B cell (primary cell): ENCODE data around the gene FTCD. TPM values are rescaled to one million over a fixed set of nuclear protein-coding genes. Genes with fewer than 3 reads are reported as not detected.

Source experiments
- ATAC-seq: fragments of 200-7000 bp; cut with Tn5 transposase; one replicate; pipeline ENCODE4 v1.10.0; 2021; ENCODE audit warnings: low read depth, mild to moderate bottlenecking, moderate number of reproducible peaks, moderate library complexity
- CTCF ChIA-PET: fragments of 350-600 bp; sonication (Branson Sonifier 250); formaldehyde crosslinking; loops from one replicate; lab custom pipeline; 2021; ENCODE audit warnings: antibody characterized with exemption, inconsistent platforms; lab: Charles Lee
- POLR2A ChIA-PET: fragments of 350-600 bp; sonication (Branson Sonifier 250); formaldehyde crosslinking; loops from one replicate; lab custom pipeline; 2021; ENCODE audit warnings: antibody characterized with exemption; lab: Charles Lee
- DNase-seq: peaks from one replicate; pipeline ENCODE4 v3.0.0; 2013
- H2AFZ ChIP-seq: 2 replicates; pipeline ENCODE4 v1.6.1; 2012; ENCODE audit warnings: mild to moderate bottlenecking, low read depth, low read length; ENCODE audit not compliant: insufficient read depth, poor library complexity, severe bottlenecking
- H3K27ac ChIP-seq, 2 donors: 1 replicate in 1 of 2; 2 replicates in 1 of 2; pipeline ENCODE4 v1.5.1; 2012 to 2013; ENCODE audit warnings: low read length in 2 of 2, mild to moderate bottlenecking in 2 of 2, moderate library complexity in 1 of 2
- H3K27me3 ChIP-seq, 4 experiments: fragments of 200-600 bp in 1 of 4; sonication (generic) in 1 of 4; replicated peaks in 1 of 4; 1 replicate in 2 of 4; 2 replicates in 2 of 4; pipeline versions ENCODE4 v1.6.1 to v1.7.0; 2013 to 2016; ENCODE audit warnings: low read length in 3 of 4, mild to moderate bottlenecking in 2 of 4, mixed read lengths in 1 of 4, moderate library complexity in 1 of 4; ENCODE audit not compliant: insufficient read depth in 4 of 4, control insufficient read depth in 3 of 4; ENCODE audit errors: control extremely low read depth in 1 of 4
- H3K36me3 ChIP-seq, 2 experiments: replicated peaks in 1 of 2; 1 replicate in 1 of 2; 2 replicates in 1 of 2; pipeline versions ENCODE4 v1.6.1 to v1.7.1; 2013; ENCODE audit warnings: low read length in 1 of 2; ENCODE audit not compliant: insufficient read depth in 2 of 2, control insufficient read depth in 1 of 2; ENCODE audit errors: control extremely low read depth in 1 of 2, extremely low read depth in 1 of 2
- H3K4me1 ChIP-seq, 2 donors: fragments of 200-600 bp in 1 of 2; sonication (generic) in 1 of 2; 1 replicate in 1 of 2; 2 replicates in 1 of 2; pipeline versions ENCODE4 v1.5.1 to v1.6.1; 2013 to 2017; ENCODE audit warnings: low read length in 2 of 2; ENCODE audit not compliant: control insufficient read depth in 2 of 2, insufficient read depth in 2 of 2
- H3K4me2 ChIP-seq: replicated peaks from 2 replicates; pipeline ENCODE3; 2012; ENCODE audit warnings: mild to moderate bottlenecking, low read depth, low read length; ENCODE audit not compliant: poor library complexity, severe bottlenecking
- H3K4me3 ChIP-seq, 5 experiments: fragments of 200-600 bp in 1 of 5; sonication (generic) in 1 of 5; 1 replicate in 3 of 5; 2 replicates in 2 of 5; pipeline versions ENCODE4 v1.5.1 to v1.7.0; 2011 to 2016; ENCODE audit warnings: low read length in 4 of 5, mild to moderate bottlenecking in 4 of 5, low read depth in 2 of 5, control low read depth in 1 of 5, moderate library complexity in 1 of 5; ENCODE audit not compliant: insufficient read depth in 1 of 5; ENCODE audit errors: control extremely low read depth in 1 of 5, extremely low read depth in 1 of 5
- H3K79me2 ChIP-seq: fragments of 200-600 bp; sonication (generic); one replicate; pipeline ENCODE4 v1.6.0; 2016; ENCODE audit warnings: low read length; ENCODE audit not compliant: control insufficient read depth, insufficient read depth
- H3K9ac ChIP-seq: fragments of 200-600 bp; sonication (generic); 2 replicates; pipeline ENCODE4 v1.6.1; 2017; ENCODE audit warnings: mild to moderate bottlenecking, low read length, moderate library complexity
- H3K9me3 ChIP-seq, 3 donors: one replicate each; pipeline versions ENCODE4 v1.6.1 to v1.7.1; 2013; ENCODE audit warnings: low read length in 2 of 3; ENCODE audit not compliant: control insufficient read depth in 2 of 3, insufficient read depth in 1 of 3; ENCODE audit errors: control extremely low read depth in 1 of 3
- H4K20me1 ChIP-seq: 2 replicates; pipeline ENCODE4 v1.6.0; 2012; ENCODE audit warnings: mild to moderate bottlenecking, low read length; ENCODE audit not compliant: insufficient read depth, control insufficient read depth, poor library complexity, severe bottlenecking
- H3K27ac Mint-ChIP-seq: one replicate; pipeline ENCODE4 v1.8.0; 2021; ENCODE audit warnings: mixed read lengths
- H3K27me3 Mint-ChIP-seq: one replicate; pipeline ENCODE4 v1.8.0; 2021; ENCODE audit warnings: mixed read lengths
- H3K4me1 Mint-ChIP-seq: one replicate; pipeline ENCODE4 v1.8.0; 2021; ENCODE audit warnings: mixed read lengths
- H3K4me3 Mint-ChIP-seq: one replicate; pipeline ENCODE4 v1.8.0; 2021; ENCODE audit warnings: mixed read lengths
- H3K9me3 Mint-ChIP-seq: one replicate; pipeline ENCODE4 v1.8.0; 2022; ENCODE audit warnings: mixed read lengths; ENCODE audit not compliant: insufficient read depth
- CTCF ChIP-seq: fragments of 200-600 bp; IDR thresholded peaks from one replicate; pipeline ENCODE4 v1.8.0; 2022; ENCODE audit warnings: antibody characterized with exemption, mild to moderate bottlenecking
- EZH2 ChIP-seq: IDR thresholded peaks from 2 replicates; pipeline ENCODE4 v1.6.1; 2012; ENCODE audit warnings: borderline replicate concordance, low read depth, mild to moderate bottlenecking, moderate library complexity, low read length; ENCODE audit not compliant: insufficient read depth, poor library complexity, severe bottlenecking
- WGBS: methylation state at CpG from one replicate; pipeline ENCODE4 v1.1.5; 2013; ENCODE audit warnings: missing lambda C conversion rate; ENCODE audit not compliant: insufficient coverage; 5-methylcytosine and 5-hydroxymethylcytosine counted together
- intact Hi-C: fragments of 100-400 bp; cut with micrococcal nuclease; formaldehyde crosslinking; loops from one replicate; pipeline ENCODE4 v1.10.0; 2022
- polyA plus RNA-seq: library from polyadenylated mRNA; depleted of rRNA; stranded (reverse); fragments of >200 nt; gene quantifications from 2 replicates; pipeline ENCODE4 v1.2.3, GENCODE V29; 2012
- total RNA-seq, 2 donors: library from RNA; stranded (reverse); fragments of 120-200 nt in 1 of 2; gene quantifications; 1 replicate in 1 of 2; 2 replicates in 1 of 2; pipeline versions ENCODE4 v1.2.3 to v1.2.4, GENCODE V29; 2013 to 2022

FTCD gene
- total and polyA plus RNA-seq, 2 donors (not counting 1 experiment from before 2014, with no cell fraction given): 0.22 to 0.39 TPM

- H3K4me3 ChIP-seq: no peak overlapping the region
- H4K20me1 ChIP-seq: no peaks in the 10 kb centered on the region
- H3K4me1 Mint-ChIP-seq: no peaks in the 10 kb centered on the region
- intact Hi-C loops: no loop called here
- H3K9me3 Mint-ChIP-seq: no peaks in the 10 kb centered on the region
- H3K4me2 ChIP-seq: no peak overlapping the region
- no peak overlapping the region for H3K27ac ChIP-seq
- WGBS: 86% methylated on average over 22 of the region's 27 CpGs
- POLR2A ChIA-PET: no interaction called here
- H3K27ac Mint-ChIP-seq: no peak overlapping the region
- DNase-seq: no peak
- no peaks in the 10 kb centered on the region for H3K79me2 ChIP-seq
- H3K9ac ChIP-seq: no peak overlapping the region
- TF ChIP-seq EZH2: no peak
- no peak for TF ChIP-seq CTCF
- no peak overlapping the region for H3K4me3 Mint-ChIP-seq
- no peaks in the 10 kb centered on the region for H3K27me3 ChIP-seq
- no peak overlapping the region for H2AFZ ChIP-seq
- peaks cover 0 to 6% (median 0%) of the 10 kb centered on the region in 3 donors for H3K9me3 ChIP-seq
- ATAC-seq: no peak
- H3K36me3 ChIP-seq: no peaks in the 10 kb centered on the region
- H3K4me1 ChIP-seq: no peaks in the 10 kb centered on the region
- no peaks in the 10 kb centered on the region for H3K27me3 Mint-ChIP-seq
- CTCF ChIA-PET: interaction anchor here (1.3 kb wide), 1 partner anchor 14 kb away, joined by 3 read pairs; no protein-coding TSS in a partner anchor
These were observed 25.3 kb downstream of the FTCD start for GRCh38 chr21:46129846-46130651.

- H3K4me3 Mint-ChIP-seq: no peak overlapping the region
- no peaks in the 10 kb centered on the region for H3K4me1 Mint-ChIP-seq
- ATAC-seq (no peak), DNase-seq (no peak)
- H3K9me3 Mint-ChIP-seq: no peaks in the 10 kb centered on the region
- Histone ChIP-seq H3K27me3 (no peaks in the 10 kb centered on the region), H3K79me2 (no peaks in the 10 kb centered on the region), H2AFZ (no peak overlapping the region), H3K4me3 (no peak overlapping the region), H4K20me1 (no peaks in the 10 kb centered on the region), H3K4me1 (no peaks in the 10 kb centered on the region), H3K36me3 (no peaks in the 10 kb centered on the region), H3K9ac (no peak overlapping the region), H3K9me3 (peaks cover 0 to 6% (median 0%) of the 10 kb centered on the region in 3 donors), H3K4me2 (no peak overlapping the region), H3K27ac (no peak overlapping the region)
- H3K27ac Mint-ChIP-seq: no peak overlapping the region
- WGBS: 94% methylated on average over 45 of the region's 45 CpGs
- ChIA-PET CTCF (no interaction called here), POLR2A (no interaction called here)
- intact Hi-C loops: no loop called here
- no peak for TF ChIP-seq EZH2
- no peak for TF ChIP-seq CTCF
- no peaks in the 10 kb centered on the region for H3K27me3 Mint-ChIP-seq
These were observed 26.3 kb downstream of the FTCD start for GRCh38 chr21:46128933-46129571.
